GM21786 (cell line): ENCODE results near the gene PLAGL2.
"Not testable (repeated sequence)": the region's sequence is repeated elsewhere in the genome, so short reads cannot be mapped to it uniquely, and the experiment has no call there.

Source experiments
- ATAC-seq: cut with Tn5 transposase; IDR thresholded peaks from one replicate; pipeline ENCODE4 v1.9.1; 2021; ENCODE audit not compliant: unreplicated experiment

The PLAGL2 gene

DNA sequence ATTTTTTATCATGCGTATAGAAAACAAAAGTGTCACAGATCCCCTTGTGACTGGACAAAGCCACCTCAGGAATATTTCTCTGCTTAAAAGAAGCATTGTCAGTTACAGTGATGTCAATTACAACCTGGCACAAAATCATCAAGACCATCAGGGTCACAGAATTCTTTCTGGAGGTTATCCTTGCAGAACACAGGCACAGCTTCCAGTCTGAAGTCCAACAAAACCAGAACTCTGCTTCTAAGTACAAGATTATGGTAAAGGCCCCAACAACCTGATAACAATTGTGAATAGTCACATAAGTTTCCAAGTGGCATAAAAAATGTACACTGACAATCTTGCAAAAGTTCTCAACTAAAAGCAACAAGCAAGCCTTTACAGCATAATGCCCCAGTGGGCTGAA is 21.0 kb downstream of the PLAGL2 start:
- ATAC-seq = no peak

DNA sequence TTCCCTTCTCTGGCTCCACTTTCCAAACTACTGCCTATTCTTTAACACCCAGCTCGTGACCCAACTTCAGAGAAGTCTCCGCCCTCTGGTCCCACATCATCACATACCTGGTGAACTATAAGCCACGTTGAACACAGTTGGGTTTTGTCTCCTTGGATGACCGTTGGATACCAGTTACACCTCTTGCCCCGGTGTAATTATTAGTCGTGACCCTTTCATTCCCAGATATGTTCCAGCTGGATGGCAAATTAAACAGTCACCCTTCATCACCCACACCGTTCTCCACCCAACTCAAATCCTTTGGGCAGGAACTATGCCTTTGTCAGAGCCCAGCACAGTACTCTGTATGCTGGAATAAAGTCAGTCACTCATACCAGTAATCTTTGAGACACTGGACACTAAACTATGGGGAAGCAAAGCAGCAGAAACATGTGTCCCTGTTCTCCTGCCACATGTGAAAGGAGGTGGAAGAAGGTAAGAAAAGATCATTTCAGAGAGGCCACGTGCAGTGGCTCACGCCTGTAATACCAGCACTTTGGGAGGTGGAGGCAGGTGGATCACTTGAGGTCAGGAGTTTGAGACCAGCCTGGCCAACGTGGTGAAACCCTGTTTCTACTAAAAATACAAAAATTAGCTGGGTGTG is 22.5 kb downstream of the PLAGL2 start:
- no peak for ATAC-seq

DNA sequence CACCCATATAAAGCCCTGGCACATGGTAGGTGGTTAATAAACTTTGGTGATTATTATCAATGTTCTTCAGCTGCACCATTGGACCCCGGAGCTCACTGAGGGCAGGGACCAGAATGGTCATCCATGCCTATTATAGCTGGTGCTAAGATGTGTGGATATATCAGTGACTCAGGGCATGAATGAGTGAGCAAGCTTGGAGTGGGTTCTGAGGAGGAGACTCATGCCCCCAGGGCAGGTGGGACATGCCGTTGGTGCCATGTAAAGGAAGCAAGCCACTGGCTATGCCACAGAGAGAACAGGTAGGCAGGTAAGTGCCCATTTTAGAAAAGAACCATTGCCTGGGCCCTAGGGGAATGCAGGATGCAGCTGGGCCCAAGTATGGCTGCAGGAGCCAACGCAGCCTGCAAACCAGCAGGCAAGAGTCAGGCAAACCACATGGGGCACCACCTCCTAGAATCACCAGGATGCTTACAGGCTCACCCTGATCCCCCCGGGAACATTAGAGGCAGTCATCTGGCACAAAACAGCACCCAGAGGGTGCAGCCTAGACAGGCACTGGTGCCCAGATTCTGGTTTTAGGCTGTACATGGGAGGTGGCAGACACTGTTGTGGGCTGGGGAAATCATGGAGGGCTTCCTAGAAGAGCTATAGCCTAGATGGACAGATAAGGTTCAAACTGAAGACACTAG is 23.5 kb downstream of the PLAGL2 start:
- ATAC-seq = no peak

DNA sequence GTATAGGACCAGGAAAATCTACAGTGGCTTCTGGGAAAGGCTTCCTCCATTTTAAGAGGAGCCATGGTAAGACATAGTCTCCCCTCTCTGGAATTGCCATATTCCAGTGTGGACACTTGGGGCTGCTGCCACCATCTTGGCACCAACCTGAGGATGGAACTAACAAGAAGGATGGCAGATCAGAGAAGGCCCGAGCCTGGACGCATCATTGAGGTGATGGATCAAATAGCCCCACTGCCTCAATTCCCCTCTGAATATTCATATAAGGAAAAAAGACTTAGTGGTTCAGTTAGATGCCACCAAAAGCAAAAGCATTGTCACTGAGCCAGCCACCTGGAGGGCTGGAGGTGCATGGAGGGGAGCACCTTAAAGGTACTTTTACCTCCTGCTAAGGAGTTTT is 25.9 kb downstream of the PLAGL2 start:
- no peak for ATAC-seq

DNA sequence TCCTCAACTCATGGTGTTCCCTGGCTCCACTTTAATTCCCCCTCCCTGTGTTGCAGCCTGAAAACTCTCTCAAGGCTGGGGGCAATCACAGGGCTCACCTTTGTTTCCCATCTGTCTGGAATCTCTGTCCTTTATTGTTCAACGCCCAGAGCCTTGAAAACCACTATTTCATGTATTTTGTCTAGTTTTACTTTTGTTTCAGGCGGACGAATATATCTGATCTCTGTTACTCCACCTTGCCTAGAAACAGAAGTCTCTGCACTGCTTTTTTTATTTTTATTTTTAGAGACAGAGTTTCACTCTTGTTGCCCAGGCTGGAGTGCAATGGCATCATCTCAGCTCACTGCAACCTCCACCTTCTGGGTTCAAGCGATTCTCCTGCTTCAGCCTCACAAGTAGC is 27.6 kb downstream of the PLAGL2 start:
- no peak for ATAC-seq

DNA sequence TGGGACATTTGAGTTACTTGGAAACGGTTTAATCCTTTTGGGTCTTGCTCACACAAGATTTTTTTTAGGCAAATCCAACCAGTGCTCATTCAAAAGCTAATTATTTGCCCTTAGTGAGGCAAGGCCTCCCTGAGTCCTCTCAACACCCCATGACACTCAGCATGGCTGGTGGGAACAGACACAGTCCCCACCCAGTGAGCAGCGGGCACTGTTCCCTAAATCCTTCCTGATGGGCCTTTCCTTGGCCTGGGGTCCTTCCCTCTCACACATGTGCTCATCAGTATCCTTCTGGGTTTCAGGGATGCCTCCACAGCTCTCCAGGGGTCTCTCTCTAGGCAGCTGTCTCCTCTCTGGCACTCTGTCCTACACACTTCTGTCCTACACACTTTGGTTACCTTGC is 28.0 kb downstream of the PLAGL2 start:
- no peak for ATAC-seq

DNA sequence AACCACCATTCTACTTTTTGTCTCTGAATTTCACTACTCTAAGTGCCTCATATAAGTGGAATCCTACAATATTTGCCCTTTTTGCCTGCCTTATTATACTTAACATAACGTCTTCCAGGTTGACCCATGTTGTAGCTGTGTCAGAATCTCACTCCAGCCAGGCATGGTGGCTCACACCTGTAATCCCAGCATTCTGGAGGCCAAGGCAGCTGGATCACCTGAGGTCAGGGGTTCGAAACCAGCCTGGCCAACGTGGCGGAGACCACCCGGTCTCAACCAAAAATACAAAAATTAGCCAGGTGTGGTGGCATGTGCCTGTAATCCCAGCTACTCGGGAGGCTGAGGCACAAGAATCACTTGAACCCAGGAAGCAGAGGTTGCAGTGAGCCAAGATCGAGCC is 29.8 kb downstream of the PLAGL2 start:
- not testable (repeated sequence) for ATAC-seq

DNA sequence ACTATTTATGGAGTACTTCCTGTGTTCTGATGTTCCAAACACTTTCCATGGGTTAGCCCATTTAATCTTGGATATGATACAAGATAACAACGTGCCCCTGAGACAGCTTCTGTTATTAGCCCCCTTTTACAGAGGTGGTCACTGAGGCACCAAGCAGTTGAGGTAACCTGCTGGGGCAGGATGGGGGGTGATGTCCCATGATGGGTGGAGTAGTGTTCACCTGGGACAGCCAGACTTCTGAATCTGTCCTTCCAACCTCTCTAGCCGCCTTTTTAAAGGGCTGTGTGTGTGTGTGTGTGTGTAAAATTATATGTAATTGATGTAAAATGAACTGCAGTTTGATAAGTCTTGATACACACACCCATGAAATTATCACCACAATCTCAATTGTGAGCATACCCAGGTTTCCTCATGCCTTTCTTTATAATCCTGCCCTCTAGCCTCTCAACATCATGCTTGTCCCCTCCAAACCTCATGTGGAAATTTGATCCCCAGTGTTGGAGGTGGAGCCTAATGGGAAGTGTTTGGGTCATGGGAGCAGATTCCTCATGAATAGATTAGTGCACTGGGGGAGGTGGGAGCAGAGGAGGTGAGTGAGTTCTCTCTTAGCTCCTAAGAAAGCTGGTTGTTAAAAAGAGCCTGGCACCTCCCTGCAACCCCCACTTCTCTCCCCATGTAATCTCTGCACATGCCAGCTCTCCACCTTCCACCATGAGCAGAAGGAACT is 39.2 kb downstream of the PLAGL2 start:
- ATAC-seq = no peak

DNA sequence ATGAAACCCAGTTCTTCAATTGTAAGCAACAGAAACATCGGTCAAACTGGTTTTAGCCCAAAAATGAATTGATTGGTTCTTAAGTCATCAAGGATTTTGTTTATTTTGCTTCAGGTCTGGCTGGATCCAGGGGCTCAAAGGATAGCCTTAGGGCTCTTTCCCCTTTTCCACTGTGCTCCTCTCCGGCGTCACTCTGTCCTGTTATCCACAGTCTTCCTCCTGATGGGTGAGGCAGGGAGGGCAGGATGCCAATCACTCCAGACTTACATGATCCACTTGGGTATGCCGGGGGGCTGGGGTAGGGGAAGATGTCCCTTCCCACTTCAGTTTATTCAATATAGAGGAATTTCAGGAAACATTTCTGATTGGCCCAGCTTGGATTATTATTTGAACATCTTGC is 40.0 kb downstream of the PLAGL2 start:
- ATAC-seq = no peak

DNA sequence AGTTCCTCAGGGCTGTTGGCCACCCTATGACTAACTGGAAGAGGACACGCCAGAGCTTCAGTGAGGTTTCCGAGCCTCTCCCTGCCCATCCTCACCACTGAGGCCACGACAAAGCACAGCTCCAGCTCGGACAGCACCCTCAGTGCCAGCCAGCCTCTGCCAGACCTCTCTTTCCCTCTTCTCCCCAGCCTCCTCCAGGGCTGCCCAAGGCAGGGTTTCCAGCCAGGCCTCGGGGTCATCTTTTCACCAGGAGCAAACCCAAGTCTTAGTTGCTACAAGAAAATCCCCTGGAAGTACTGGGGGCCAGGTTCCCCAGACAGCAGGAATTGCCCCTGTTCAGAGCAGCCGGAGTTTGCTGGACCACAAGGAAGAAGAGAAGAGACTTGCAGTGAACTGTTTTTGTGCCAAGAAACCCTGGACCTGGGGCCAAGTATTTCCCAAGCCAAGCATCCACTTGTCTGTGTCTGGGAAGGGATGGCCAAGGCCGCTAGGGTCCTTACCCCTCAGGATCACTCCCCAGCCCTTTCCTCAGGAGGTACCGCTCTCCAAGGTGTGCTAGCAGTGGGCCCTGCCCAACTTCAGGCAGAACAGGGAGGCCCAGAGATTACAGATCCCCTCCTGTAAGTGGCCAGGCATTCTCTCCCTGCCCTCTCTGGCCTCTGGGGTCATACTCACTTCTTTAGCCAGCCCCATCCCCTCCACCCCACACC is 41.6 kb downstream of the PLAGL2 start:
- ATAC-seq = no peak

DNA sequence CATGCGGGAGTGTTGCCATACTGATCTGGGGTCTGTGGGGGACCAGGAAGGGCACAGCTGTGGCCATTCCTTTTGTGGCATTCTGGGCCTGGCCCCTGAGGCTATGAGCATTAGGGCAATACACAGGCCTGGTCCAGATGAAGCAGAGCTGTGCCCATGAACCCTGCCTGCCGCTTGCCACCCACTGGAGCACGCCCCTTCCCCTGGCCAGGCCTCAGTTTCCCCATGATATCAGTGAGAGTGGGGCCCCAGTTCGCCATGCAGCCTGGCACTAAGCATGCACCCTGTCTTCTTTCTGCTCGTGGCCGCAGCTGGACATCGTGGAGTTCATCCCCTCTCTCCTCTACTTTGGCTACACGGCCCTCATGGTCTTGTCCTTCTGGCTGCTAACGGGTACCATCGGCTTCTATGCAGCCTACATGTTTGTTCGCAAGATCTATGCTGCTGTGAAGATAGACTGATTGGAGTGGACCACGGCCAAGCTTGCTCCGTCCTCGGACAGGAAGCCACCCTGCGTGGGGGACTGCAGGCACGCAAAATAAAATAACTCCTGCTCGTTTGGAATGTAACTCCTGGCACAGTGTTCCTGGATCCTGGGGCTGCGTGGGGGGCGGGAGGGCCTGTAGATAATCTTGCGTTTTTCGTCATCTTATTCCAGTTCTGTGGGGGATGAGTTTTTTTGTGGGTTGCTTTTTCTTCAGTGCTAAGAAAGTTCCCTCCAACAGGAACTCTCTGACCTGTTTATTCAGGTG is 42.4 kb downstream of the PLAGL2 start:
- no peak for ATAC-seq

DNA sequence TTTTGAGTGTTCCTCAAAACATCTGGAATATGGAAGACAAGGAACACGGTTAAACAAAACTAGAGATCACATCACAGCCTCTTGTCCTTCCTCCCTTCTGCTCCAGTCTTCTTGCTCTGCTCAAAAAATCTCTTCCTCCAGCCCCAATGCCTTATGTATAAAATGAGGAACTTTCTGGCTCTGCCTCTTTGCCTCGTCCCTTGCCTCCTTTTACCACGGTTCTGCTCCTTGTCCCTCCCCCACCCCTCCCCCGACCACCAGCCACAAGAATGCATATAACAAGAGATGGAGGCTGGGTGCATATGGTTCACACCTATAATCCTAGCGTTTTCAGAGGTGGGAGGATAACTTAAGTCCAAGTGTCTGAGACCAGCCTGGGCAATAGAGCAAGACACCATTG is 43.6 kb downstream of the PLAGL2 start:
- no peak for ATAC-seq

DNA sequence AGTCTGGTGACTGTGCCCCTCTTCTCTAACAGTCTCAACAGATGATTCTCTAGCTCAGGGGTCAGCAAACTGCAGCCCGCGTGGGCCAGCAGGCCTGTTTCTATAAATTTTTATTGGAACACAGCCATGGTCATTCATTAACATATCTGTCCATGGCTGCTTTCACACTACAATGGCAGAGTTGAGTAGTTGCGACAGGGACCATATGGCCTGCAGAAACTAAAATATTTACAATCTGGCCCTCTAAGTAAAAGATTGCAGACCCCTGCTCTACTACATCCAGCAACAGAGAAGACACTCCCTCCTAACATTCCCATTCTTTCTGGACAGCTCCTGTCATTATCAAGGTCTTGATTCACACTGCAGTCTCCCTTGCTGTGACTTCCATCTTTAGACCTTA is 45.2 kb downstream of the PLAGL2 start:
- ATAC-seq = no peak

DNA sequence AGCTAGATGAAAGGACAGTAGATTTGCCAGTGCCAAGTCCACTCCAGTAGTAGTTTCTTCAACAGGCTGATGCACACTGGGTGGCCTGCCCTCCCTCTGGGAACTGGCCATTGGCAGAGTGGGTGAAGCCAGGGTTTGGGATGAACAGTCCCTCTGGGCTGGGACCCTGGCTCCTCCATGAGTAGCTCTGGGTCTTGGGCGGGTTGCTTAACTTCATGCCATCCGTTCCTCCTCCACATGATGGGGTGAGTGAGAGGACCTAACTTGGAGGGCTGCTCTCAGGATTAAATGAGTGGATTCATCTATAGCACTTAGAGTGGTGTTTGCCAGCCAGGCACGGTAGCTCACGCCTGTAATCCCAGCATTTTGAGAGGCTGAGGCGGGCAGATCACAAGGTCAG is 47.2 kb downstream of the PLAGL2 start:
- ATAC-seq = no peak

DNA sequence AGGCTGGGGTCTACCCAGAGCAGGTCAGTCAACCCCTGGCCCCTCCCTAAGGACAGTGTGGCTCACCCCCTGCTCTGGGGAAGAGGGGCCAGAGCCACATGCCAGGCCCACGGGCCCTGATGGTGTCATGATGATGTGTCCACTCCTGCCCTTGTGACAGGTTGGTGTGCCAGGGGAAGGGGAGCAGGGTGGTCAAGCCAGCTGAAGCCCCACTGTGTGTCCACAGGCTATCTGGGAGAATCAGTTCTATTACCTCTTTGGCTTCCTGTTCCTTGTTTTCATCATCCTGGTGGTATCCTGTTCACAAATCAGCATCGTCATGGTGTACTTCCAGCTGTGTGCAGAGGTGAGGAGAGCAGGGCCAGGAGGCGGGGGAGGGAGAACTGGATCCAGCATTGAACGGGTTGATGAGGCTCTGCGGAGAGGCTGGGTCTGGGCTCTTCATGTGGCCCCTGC is 47.7 kb downstream of the PLAGL2 start:
- no peak for ATAC-seq

DNA sequence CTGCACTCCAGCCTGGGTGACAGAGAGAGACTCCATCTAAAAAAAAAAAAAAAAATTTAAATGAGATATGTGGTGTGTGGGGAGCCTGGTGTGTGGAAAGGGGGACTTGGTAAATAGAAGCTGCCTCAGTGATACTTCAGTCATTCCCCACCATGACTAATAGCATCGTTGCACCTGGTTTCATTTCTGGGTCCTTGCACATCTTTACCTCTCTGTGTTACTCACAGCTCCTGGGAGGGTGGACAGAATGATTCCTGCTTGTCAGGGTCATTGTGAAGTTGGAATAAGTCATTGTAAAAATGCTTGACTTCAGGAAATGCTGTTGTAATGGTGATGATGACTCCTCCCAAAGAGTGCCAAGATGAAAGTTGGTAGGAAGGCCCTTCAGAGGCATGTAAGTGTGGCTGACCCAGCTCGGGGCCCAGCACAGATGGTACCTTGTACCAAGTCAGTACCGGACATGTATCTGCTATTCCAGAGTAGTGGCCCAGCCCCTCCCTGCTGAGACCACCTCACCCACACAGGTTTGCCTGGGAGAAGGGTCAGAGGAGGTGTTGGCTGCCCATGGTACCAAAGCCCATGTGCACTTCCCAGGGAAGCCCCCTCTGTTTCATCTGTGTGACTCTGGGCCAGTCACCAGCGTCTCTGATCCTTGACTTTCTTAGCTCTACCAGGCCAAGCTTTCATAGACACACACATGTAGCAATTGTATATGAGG is 48.4 kb downstream of the PLAGL2 start:
- no peak for ATAC-seq

DNA sequence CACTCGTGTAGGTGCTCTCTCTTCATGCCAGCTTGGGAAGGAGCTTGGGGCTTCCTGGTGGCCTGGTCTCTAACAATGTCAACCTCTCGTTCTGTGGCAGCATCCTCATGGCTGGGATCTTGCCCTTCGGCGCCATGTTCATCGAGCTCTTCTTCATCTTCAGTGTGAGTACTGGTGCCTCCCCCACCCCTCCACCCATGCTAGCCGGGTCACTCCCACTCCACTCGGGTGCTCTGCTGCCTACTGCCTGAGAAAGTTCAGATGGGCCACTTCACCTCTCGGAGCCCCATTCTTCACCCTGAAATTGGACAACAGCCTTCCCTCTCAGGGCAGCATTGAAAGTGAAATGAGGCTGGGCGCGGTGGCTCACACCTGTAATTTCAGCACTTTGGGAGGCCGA is 49.2 kb downstream of the PLAGL2 start:
- ATAC-seq = no peak

DNA sequence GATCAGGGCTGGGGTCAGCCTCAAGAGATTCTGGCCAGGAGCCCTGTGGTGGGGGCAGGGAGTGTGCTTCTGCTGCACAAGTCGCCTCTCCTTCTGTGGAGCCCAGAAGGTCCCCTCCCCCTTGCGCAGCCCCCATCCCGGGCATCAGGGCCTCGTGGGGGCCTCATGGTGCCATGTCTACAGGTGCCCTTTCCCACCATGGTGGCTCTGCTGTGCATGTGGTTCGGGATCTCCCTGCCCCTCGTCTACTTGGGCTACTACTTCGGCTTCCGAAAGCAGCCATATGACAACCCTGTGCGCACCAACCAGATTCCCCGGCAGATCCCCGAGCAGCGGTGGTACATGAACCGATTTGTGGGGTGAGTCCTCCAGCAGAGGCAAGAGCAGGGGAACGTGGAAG is 49.9 kb downstream of the PLAGL2 start:
- ATAC-seq = no peak

DNA sequence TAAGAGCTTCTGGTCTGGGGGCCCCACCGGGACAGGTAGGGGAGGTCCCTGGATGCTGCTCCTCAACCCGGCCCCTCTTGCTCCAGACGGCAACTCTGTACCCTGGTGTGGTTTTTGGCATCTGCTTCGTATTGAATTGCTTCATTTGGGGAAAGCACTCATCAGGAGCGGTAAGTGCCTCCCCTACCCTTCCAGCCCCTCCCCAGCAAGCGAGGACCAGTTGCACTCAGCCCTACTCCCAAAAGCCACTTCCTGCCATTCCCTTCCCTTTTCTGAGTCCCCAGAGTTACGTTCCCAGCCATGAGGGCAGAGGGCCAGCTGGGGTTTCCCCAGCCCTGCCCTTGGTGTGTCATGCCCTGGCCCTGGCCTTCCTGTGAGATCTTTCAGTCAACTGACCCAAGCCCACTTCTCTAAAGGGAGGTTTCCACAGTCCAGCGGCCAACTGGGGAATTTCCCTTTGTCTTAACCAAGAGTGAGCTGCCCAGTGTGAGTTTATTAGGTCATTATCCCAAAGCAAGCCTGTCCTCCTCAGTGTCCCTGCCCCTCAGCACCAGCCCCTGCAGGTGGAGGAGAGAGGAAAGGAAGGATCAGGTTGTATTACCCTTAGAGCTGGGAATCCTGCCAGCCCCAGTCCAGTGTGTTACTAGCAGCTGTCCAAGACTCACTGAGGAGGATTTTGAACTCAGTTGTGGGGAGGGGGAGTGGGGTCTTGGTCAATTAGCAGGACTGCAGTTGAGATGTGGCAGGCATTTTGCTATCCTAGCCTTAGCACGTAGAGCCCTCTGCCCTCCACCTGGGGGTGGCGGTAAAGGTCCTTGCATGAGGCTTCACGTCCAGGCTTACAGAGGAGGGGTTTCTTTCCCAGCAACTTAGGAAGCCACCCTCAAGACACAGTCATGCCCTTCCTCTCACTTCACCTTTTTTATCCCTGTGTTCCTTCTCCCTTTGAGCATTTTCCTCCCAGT is 52.2 kb downstream of the PLAGL2 start:
- ATAC-seq = peak; percentile 65
